GM23338 (cell line): ENCODE measurements around the gene ALS2. TPM values are rescaled to one million over a fixed set of nuclear protein-coding genes. Genes with fewer than 3 reads are reported as not detected.

Experiments
- ATAC-seq: fragments of 200-7000 bp; cut with Tn5 transposase; 3 replicates; pipeline ENCODE4 v1.9.1; 2020
- DNase-seq: peaks from one replicate; pipeline ENCODE4 v3.0.0-alpha.2; 2015; ENCODE audit warnings: low spot score
- H2AFZ ChIP-seq: fragments of 200-600 bp; sonication (generic); 2 replicates; pipeline ENCODE4 v1.8.0; 2016; ENCODE audit warnings: antibody characterized with exemption, mild to moderate bottlenecking, moderate library complexity
- H3F3A ChIP-seq: fragments of 200-600 bp; sonication (generic); replicated peaks from 2 replicates; pipeline ENCODE4 v1.8.0; 2017; ENCODE audit warnings: antibody characterized with exemption, mixed run types, low read depth
- H3K27ac ChIP-seq: fragments of 200-600 bp; sonication (generic); 2 replicates; pipeline ENCODE4 v1.6.1; 2016; ENCODE audit warnings: low read depth
- H3K27me3 ChIP-seq: fragments of 200-600 bp; sonication (generic); 2 replicates; pipeline ENCODE4 v1.8.0; 2016; ENCODE audit warnings: mild to moderate bottlenecking, mixed run types, moderate library complexity; ENCODE audit not compliant: insufficient read depth
- H3K36me3 ChIP-seq: fragments of 200-600 bp; sonication (generic); 2 replicates; pipeline ENCODE4 v1.8.0; 2016; ENCODE audit warnings: mild to moderate bottlenecking; ENCODE audit not compliant: insufficient read depth
- H3K4me1 ChIP-seq: fragments of 200-600 bp; sonication (generic); 2 replicates; pipeline ENCODE4 v1.8.0; 2016; ENCODE audit warnings: mild to moderate bottlenecking, moderate library complexity; ENCODE audit not compliant: insufficient read depth
- H3K4me2 ChIP-seq: fragments of 200-600 bp; sonication (generic); 2 replicates; pipeline ENCODE4 v1.7.1; 2017; ENCODE audit warnings: mixed run types
- H3K4me3 ChIP-seq: fragments of 200-600 bp; sonication (generic); 2 replicates; pipeline ENCODE4 v1.6.1; 2016; ENCODE audit warnings: mixed run types
- H3K79me2 ChIP-seq: fragments of 200-600 bp; sonication (generic); replicated peaks from 2 replicates; pipeline ENCODE4 v1.8.0; 2017; ENCODE audit warnings: mild to moderate bottlenecking; ENCODE audit not compliant: insufficient read depth
- H3K9me2 ChIP-seq: fragments of 200-600 bp; sonication (generic); 2 replicates; pipeline ENCODE4 v1.8.0; 2017; ENCODE audit not compliant: insufficient read depth
- H4K20me1 ChIP-seq: fragments of 200-600 bp; sonication (generic); replicated peaks from 2 replicates; pipeline ENCODE4 v1.8.0; 2017; ENCODE audit warnings: mild to moderate bottlenecking; ENCODE audit not compliant: insufficient read depth
- H3K27ac Mint-ChIP-seq: 2 replicates; pipeline ENCODE4 v1.8.0; 2020; ENCODE audit warnings: inconsistent platforms, mild to moderate bottlenecking, moderate library complexity, mixed read lengths
- H3K27me3 Mint-ChIP-seq: 3 replicates; pipeline ENCODE4 v1.8.0; 2022; ENCODE audit warnings: low read depth, mild to moderate bottlenecking, moderate library complexity, mixed read lengths, inconsistent platforms; ENCODE audit not compliant: insufficient read depth, poor library complexity
- H3K36me3 Mint-ChIP-seq: 3 replicates; pipeline ENCODE4 v1.8.0; 2021; ENCODE audit warnings: low read depth, mild to moderate bottlenecking, inconsistent platforms, moderate library complexity, mixed read lengths
- H3K4me1 Mint-ChIP-seq: 3 replicates; pipeline ENCODE4 v1.8.0; 2020; ENCODE audit warnings: mild to moderate bottlenecking, inconsistent platforms, mixed read lengths
- H3K4me3 Mint-ChIP-seq: 3 replicates; pipeline ENCODE4 v1.8.0; 2021; ENCODE audit warnings: moderate library complexity, mild to moderate bottlenecking, inconsistent platforms, mixed read lengths
- H3K9me3 Mint-ChIP-seq: 3 replicates; pipeline ENCODE4 v1.8.0; 2020; ENCODE audit warnings: moderate library complexity, mild to moderate bottlenecking, inconsistent platforms, mixed read lengths
- CREB1 ChIP-seq: fragments of 250-450 bp; sonication (Bioruptor Pico); IDR thresholded peaks from 2 replicates; pipeline ENCODE4 v1.5.0; 2020; ENCODE audit warnings: low read depth, mild to moderate bottlenecking, moderate library complexity
- EZH2 ChIP-seq: fragments of 200-600 bp; sonication (generic); IDR thresholded peaks from one replicate; pipeline ENCODE4 v1.8.0; 2017; ENCODE audit warnings: antibody characterized with exemption, mild to moderate bottlenecking, low read depth; ENCODE audit not compliant: unreplicated experiment
- EZH2phosphoT487 ChIP-seq: fragments of 200-600 bp; sonication (generic); IDR thresholded peaks from one replicate; pipeline ENCODE4 v1.8.1; 2018; ENCODE audit warnings: antibody characterized with exemption; ENCODE audit not compliant: unreplicated experiment
- JUNB ChIP-seq: IDR thresholded peaks from one replicate; pipeline ENCODE4 v1.6.1; 2016; ENCODE audit warnings: antibody characterized with exemption; ENCODE audit not compliant: unreplicated experiment
- NANOG ChIP-seq: IDR thresholded peaks from 2 replicates; pipeline ENCODE4 v1.6.1; 2016; ENCODE audit warnings: antibody characterized with exemption, borderline replicate concordance
- POLR2AphosphoS5 ChIP-seq: IDR thresholded peaks from 2 replicates; pipeline ENCODE4 v1.6.1; 2016; ENCODE audit warnings: antibody characterized with exemption, low read depth
- STAT1 ChIP-seq: IDR thresholded peaks from one replicate; pipeline ENCODE4 v1.6.1; 2016; ENCODE audit warnings: antibody characterized with exemption; ENCODE audit not compliant: unreplicated experiment
- ZNF114 ChIP-seq: fragments of 250-450 bp; sonication (Bioruptor Pico); IDR thresholded peaks from 2 replicates; pipeline ENCODE4 v1.5.0; 2020; ENCODE audit warnings: mild to moderate bottlenecking, moderate library complexity
- ZNF331 ChIP-seq: fragments of 250-450 bp; sonication (Bioruptor Pico); IDR thresholded peaks from 2 replicates; pipeline ENCODE4 v1.5.0; 2020; ENCODE audit warnings: low read depth, mild to moderate bottlenecking, moderate library complexity
- polyA plus RNA-seq: library from polyadenylated mRNA; unstranded; fragments of >200 nt; fragmentation: Nextera tagmentation; extraction: Ambion mirVana; gene quantifications from 2 replicates; pipeline ENCODE4 v1.2.1, GENCODE V29; 2016
- total RNA-seq: library from RNA; depleted of rRNA; stranded (reverse); fragments of >200 nt; shearing (Covaris generic); gene quantifications from 2 replicates; pipeline ENCODE4 v1.2.3, GENCODE V29; 2014
- TF ChIP-seq, protein P1 (sequence below): IDR thresholded peaks from one replicate; pipeline ENCODE4 v1.6.1; 2018; ENCODE audit warnings: antibody characterized with exemption; ENCODE audit not compliant: unreplicated experiment
- TF ChIP-seq, protein P2 (sequence below): fragments of 250-450 bp; sonication (Bioruptor Pico); IDR thresholded peaks from 2 replicates; pipeline ENCODE4 v1.5.0; 2020; ENCODE audit warnings: mild to moderate bottlenecking, moderate library complexity
- TF ChIP-seq, protein P3 (sequence below), 2 experiments: fragments of 200-600 bp in 1 of 2; sonication (generic) in 1 of 2; conservative IDR thresholded peaks; 2 replicates each; pipeline versions ENCODE4 v1.5.1 to v1.6.1; 2016 to 2017; ENCODE audit warnings: antibody characterized with exemption in 2 of 2, low read depth in 2 of 2, mild to moderate bottlenecking in 2 of 2, moderate library complexity in 1 of 2
- TF ChIP-seq, protein P4 (sequence below): IDR thresholded peaks from 2 replicates; pipeline ENCODE4 v1.6.1; 2016; ENCODE audit warnings: antibody characterized with exemption

ALS2 gene
- total and polyA plus RNA-seq, 2 experiments from 2014 or later = 9.6 to 43.3 TPM

DNA sequence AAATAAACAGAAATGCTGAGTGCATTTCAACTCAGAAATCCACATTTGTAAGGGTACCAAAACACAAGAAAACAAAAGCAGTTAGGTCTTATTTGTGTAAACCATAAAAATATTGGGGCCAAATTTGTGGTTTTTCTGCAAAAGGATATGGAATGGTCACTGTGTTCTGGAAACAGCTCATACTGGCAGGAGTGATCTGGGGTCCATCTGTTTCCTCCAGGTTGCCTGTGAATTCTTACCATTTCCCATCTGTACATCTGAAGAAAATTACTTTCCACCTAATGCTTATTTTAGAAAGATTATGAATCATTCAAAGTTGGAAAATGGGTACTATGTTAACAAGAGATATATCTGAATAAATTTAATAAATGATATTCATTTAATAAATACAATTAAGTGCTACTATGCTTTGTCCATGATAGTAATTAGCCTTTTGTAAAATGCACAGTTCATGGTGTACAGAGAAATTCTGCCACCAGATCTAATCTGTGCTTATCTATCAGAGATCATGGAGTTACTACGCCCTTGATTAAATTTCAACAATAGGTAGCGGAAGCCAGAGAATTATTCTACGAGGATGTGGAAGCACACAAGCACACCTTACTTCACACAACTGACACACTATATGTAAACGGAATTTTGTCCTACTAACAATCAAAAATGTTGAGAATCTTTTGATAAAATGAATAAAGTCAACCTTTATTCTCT is 10.9 kb downstream of the ALS2 start:
- no peaks in the 10 kb centered on the region for H3K27me3 ChIP-seq
- Mint-ChIP-seq H3K4me1 (peaks cover 30% of the 10 kb centered on the region), H3K36me3 (peaks cover 13% of the 10 kb centered on the region), H3K27ac (no peak overlapping the region), H3K4me3 (no peak overlapping the region), H3K9me3 (no peaks in the 10 kb centered on the region), H3K27me3 (peaks cover 2% of the 10 kb centered on the region)
- H3K9me2 ChIP-seq = no peaks in the 10 kb centered on the region
- no peaks in the 10 kb centered on the region for H3F3A ChIP-seq
- DNase-seq (no peak), ATAC-seq (no peak)
- no peak overlapping the region for H3K4me2 ChIP-seq
- peaks cover 4% of the 10 kb centered on the region; the same call in 1 of the 2 replicates for H3K36me3 ChIP-seq
- no peak overlapping the region for H2AFZ ChIP-seq
- peaks cover 26% of the 10 kb centered on the region for H3K4me1 ChIP-seq
- no peak overlapping the region for H3K4me3 ChIP-seq
- H3K79me2 ChIP-seq = peaks cover 59% of the 10 kb centered on the region
- TF ChIP-seq ZNF114 (CRISPR knock-in tag) (no peak), NANOG (no peak), EZH2 (no peak), STAT1 (no peak), CREB1 (no peak), POLR2AphosphoS5 (no peak), EZH2phosphoT487 (no peak), ZNF331 (CRISPR knock-in tag) (no peak), JUNB (no peak)
- TF ChIP-seq, protein P1, sequence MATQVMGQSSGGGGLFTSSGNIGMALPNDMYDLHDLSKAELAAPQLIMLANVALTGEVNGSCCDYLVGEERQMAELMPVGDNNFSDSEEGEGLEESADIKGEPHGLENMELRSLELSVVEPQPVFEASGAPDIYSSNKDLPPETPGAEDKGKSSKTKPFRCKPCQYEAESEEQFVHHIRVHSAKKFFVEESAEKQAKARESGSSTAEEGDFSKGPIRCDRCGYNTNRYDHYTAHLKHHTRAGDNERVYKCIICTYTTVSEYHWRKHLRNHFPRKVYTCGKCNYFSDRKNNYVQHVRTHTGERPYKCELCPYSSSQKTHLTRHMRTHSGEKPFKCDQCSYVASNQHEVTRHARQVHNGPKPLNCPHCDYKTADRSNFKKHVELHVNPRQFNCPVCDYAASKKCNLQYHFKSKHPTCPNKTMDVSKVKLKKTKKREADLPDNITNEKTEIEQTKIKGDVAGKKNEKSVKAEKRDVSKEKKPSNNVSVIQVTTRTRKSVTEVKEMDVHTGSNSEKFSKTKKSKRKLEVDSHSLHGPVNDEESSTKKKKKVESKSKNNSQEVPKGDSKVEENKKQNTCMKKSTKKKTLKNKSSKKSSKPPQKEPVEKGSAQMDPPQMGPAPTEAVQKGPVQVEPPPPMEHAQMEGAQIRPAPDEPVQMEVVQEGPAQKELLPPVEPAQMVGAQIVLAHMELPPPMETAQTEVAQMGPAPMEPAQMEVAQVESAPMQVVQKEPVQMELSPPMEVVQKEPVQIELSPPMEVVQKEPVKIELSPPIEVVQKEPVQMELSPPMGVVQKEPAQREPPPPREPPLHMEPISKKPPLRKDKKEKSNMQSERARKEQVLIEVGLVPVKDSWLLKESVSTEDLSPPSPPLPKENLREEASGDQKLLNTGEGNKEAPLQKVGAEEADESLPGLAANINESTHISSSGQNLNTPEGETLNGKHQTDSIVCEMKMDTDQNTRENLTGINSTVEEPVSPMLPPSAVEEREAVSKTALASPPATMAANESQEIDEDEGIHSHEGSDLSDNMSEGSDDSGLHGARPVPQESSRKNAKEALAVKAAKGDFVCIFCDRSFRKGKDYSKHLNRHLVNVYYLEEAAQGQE = no peak
- TF ChIP-seq, protein P2, sequence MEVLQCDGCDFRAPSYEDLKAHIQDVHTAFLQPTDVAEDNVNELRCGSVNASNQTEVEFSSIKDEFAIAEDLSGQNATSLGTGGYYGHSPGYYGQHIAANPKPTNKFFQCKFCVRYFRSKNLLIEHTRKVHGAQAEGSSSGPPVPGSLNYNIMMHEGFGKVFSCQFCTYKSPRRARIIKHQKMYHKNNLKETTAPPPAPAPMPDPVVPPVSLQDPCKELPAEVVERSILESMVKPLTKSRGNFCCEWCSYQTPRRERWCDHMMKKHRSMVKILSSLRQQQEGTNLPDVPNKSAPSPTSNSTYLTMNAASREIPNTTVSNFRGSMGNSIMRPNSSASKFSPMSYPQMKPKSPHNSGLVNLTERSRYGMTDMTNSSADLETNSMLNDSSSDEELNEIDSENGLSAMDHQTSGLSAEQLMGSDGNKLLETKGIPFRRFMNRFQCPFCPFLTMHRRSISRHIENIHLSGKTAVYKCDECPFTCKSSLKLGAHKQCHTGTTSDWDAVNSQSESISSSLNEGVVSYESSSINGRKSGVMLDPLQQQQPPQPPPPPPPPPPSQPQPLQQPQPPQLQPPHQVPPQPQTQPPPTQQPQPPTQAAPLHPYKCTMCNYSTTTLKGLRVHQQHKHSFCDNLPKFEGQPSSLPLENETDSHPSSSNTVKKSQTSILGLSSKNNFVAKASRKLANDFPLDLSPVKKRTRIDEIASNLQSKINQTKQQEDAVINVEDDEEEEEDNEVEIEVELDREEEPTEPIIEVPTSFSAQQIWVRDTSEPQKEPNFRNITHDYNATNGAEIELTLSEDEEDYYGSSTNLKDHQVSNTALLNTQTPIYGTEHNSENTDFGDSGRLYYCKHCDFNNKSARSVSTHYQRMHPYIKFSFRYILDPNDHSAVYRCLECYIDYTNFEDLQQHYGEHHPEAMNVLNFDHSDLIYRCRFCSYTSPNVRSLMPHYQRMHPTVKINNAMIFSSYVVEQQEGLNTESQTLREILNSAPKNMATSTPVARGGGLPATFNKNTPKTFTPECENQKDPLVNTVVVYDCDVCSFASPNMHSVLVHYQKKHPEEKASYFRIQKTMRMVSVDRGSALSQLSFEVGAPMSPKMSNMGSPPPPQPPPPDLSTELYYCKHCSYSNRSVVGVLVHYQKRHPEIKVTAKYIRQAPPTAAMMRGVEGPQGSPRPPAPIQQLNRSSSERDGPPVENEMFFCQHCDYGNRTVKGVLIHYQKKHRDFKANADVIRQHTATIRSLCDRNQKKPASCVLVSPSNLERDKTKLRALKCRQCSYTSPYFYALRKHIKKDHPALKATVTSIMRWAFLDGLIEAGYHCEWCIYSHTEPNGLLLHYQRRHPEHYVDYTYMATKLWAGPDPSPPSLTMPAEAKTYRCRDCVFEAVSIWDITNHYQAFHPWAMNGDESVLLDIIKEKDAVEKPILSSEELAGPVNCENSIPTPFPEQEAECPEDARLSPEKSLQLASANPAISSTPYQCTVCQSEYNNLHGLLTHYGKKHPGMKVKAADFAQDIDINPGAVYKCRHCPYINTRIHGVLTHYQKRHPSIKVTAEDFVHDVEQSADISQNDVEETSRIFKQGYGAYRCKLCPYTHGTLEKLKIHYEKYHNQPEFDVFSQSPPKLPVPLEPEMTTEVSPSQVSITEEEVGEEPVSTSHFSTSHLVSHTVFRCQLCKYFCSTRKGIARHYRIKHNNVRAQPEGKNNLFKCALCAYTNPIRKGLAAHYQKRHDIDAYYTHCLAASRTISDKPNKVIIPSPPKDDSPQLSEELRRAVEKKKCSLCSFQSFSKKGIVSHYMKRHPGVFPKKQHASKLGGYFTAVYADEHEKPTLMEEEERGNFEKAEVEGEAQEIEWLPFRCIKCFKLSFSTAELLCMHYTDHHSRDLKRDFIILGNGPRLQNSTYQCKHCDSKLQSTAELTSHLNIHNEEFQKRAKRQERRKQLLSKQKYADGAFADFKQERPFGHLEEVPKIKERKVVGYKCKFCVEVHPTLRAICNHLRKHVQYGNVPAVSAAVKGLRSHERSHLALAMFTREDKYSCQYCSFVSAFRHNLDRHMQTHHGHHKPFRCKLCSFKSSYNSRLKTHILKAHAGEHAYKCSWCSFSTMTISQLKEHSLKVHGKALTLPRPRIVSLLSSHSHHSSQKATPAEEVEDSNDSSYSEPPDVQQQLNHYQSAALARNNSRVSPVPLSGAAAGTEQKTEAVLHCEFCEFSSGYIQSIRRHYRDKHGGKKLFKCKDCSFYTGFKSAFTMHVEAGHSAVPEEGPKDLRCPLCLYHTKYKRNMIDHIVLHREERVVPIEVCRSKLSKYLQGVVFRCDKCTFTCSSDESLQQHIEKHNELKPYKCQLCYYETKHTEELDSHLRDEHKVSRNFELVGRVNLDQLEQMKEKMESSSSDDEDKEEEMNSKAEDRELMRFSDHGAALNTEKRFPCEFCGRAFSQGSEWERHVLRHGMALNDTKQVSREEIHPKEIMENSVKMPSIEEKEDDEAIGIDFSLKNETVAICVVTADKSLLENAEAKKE = no peak
- TF ChIP-seq, protein P3, sequence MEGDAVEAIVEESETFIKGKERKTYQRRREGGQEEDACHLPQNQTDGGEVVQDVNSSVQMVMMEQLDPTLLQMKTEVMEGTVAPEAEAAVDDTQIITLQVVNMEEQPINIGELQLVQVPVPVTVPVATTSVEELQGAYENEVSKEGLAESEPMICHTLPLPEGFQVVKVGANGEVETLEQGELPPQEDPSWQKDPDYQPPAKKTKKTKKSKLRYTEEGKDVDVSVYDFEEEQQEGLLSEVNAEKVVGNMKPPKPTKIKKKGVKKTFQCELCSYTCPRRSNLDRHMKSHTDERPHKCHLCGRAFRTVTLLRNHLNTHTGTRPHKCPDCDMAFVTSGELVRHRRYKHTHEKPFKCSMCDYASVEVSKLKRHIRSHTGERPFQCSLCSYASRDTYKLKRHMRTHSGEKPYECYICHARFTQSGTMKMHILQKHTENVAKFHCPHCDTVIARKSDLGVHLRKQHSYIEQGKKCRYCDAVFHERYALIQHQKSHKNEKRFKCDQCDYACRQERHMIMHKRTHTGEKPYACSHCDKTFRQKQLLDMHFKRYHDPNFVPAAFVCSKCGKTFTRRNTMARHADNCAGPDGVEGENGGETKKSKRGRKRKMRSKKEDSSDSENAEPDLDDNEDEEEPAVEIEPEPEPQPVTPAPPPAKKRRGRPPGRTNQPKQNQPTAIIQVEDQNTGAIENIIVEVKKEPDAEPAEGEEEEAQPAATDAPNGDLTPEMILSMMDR (conservative IDR thresholded peaks at IDR 0.05; ENCODE audit: low read depth in 2 of 2) = no peak
- TF ChIP-seq, protein P4, sequence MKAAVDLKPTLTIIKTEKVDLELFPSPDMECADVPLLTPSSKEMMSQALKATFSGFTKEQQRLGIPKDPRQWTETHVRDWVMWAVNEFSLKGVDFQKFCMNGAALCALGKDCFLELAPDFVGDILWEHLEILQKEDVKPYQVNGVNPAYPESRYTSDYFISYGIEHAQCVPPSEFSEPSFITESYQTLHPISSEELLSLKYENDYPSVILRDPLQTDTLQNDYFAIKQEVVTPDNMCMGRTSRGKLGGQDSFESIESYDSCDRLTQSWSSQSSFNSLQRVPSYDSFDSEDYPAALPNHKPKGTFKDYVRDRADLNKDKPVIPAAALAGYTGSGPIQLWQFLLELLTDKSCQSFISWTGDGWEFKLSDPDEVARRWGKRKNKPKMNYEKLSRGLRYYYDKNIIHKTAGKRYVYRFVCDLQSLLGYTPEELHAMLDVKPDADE = no peak
- no peak overlapping the region for H3K27ac ChIP-seq
- peaks cover 3% of the 10 kb centered on the region; the same call in 1 of the 2 replicates for H4K20me1 ChIP-seq
